ENCODE results near the gene ACOT6. TPM values are rescaled to one million over a fixed set of nuclear protein-coding genes. Genes with fewer than 3 reads are reported as not detected.
"Not testable (repeated sequence)": the region's sequence is repeated elsewhere in the genome, so short reads cannot be mapped to it uniquely, and the experiment has no call there.

ACOT6 gene
- total and polyA plus RNA-seq, 2 donors (not counting 3 experiments of a cell fraction or from before 2014, with no cell fraction given), result not detected

DNA sequence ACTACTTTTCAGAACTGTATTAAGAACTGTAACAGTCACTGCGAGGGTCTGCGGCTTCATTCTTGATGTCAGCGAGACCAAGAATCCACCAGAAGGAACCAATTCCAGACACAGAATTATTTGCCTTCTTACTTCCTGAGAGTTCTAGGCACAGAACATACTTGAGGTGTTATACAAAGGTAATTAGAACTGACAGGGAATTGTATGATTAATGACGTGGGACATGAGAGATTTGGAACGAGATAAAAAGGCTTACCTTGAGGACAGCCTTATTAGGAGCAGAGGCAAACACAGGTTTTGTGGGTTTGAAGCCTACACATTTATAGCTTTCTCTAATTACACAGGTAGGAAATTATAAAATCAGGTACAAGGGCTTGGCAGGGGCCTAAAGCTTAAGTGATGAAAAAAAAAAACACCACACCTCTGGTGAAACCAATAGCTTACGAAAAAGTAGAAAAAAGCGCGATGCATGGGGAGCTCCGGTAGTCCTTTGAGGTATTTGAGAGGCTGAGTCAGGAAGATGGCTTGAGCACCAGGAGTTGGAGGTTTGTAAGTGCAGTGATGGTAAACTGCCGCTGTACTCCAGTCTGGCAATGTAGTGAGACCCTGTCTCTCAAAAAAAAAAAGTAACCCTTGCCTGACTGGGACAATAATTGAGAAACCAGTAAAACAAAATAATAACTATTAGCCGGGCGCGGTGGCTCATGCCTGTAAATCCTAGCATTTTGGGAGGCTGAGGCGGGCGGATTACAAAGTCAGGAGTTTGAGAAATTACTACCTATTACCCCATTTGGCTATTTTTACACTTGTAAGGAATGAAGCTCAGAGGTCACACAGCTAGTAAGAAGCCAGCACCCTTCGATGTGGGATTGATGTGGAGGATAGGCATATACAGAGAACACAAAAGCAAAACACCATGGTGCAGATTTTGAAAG, 44.1 kb upstream of the ACOT6 start:
- DNase-seq (ENCODE audit: low read depth, low spot score) (peak; percentile 4), FAIRE-seq (no peak)
- peak overlapping the region; percentile 69 for H2AFZ ChIP-seq (ENCODE audit: low read depth, low read length)
- H3K79me2 ChIP-seq (ENCODE audit: control insufficient read depth, insufficient read depth, low read length), result peaks cover 6% of the 10 kb centered on the region
- H3K9me3 ChIP-seq (replicated peaks; ENCODE audit: control insufficient read depth, insufficient read depth, low read length), result no peaks in the 10 kb centered on the region
- BruUV-seq (replicated peaks), result no TSS peak
- no peak for TF ChIP-seq EZH2 (IDR thresholded peaks at IDR 0.05; ENCODE audit: borderline replicate concordance, low read depth, low read length, severe bottlenecking)
- TF ChIP-seq, protein P1, sequence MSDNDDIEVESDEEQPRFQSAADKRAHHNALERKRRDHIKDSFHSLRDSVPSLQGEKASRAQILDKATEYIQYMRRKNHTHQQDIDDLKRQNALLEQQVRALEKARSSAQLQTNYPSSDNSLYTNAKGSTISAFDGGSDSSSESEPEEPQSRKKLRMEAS (IDR thresholded peaks at IDR 0.05; ENCODE audit: insufficient read depth, insufficient read length), result no peak
- TF ChIP-seq, protein P2, sequence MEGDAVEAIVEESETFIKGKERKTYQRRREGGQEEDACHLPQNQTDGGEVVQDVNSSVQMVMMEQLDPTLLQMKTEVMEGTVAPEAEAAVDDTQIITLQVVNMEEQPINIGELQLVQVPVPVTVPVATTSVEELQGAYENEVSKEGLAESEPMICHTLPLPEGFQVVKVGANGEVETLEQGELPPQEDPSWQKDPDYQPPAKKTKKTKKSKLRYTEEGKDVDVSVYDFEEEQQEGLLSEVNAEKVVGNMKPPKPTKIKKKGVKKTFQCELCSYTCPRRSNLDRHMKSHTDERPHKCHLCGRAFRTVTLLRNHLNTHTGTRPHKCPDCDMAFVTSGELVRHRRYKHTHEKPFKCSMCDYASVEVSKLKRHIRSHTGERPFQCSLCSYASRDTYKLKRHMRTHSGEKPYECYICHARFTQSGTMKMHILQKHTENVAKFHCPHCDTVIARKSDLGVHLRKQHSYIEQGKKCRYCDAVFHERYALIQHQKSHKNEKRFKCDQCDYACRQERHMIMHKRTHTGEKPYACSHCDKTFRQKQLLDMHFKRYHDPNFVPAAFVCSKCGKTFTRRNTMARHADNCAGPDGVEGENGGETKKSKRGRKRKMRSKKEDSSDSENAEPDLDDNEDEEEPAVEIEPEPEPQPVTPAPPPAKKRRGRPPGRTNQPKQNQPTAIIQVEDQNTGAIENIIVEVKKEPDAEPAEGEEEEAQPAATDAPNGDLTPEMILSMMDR (IDR thresholded peaks at IDR 0.05; ENCODE audit: extremely low read depth in 1 of 2, insufficient read depth in 1 of 2, low read depth in 1 of 2, low read length in 2 of 2), result no peak
- no peak for TF ChIP-seq JUN (IDR thresholded peaks at IDR 0.05; ENCODE audit: borderline replicate concordance, insufficient read depth, insufficient read length, low read depth)
- no peaks in the 10 kb centered on the region for H3K27me3 ChIP-seq (ENCODE audit: control insufficient read depth in 2 of 2, insufficient read depth in 2 of 2, low read length in 2 of 2)
- peak overlapping the region in 1 of 3 experiments; percentile 54 for H3K4me3 ChIP-seq (replicated peaks in 1 of 3; ENCODE audit: insufficient read depth in 1 of 3, low read depth in 1 of 3, low read length in 3 of 3)
- POLR2A ChIA-PET, result interaction anchor here (0.7 kb wide), 1 partner anchor 44 kb away, joined by 3 read pairs; the partner anchor contains the start of gene ACOT6
- CTCF ChIA-PET, result interaction anchor here (0.6 to 3.2 kb wide), 11 partner anchors 29 to 396 kb away, joined by 3 to 58 read pairs (median 5); partner anchors contain the start of gene ACOT6
- no peaks in the 10 kb centered on the region for H4K20me1 ChIP-seq (replicated peaks; ENCODE audit: control insufficient read depth, extremely low read depth, insufficient read depth, low read length)
- no peaks in the 10 kb centered on the region for H3K9me1 ChIP-seq (replicated peaks; ENCODE audit: control insufficient read depth, extremely low read depth, insufficient read depth, low read length)
- peak overlapping the region; percentile 78 for H3K4me2 ChIP-seq (ENCODE audit: insufficient read depth, low read length)
- no peaks in the 10 kb centered on the region for H3K36me3 ChIP-seq (ENCODE audit: control insufficient read depth in 2 of 2, extremely low read depth in 1 of 2, insufficient read depth in 2 of 2, low read length in 2 of 2)
- peaks cover 19% of the 10 kb centered on the region for H3K4me1 ChIP-seq (ENCODE audit: control insufficient read depth, extremely low read depth, insufficient read depth, low read length)
- intact Hi-C loops (cut with micrococcal nuclease) (no loop called here), dilution Hi-C loops (cut with MboI; ENCODE audit: extremely low pct_ligation_motif_present, low sequenced_read_pairs) (no loop called here)
- H3K27ac ChIP-seq (ENCODE audit: insufficient read depth, low read depth, low read length), result peak overlapping the region; percentile 95
- H3K9ac ChIP-seq (replicated peaks; ENCODE audit: extremely low read depth, insufficient read depth, low read length), result peak overlapping the region; percentile 61

DNA sequence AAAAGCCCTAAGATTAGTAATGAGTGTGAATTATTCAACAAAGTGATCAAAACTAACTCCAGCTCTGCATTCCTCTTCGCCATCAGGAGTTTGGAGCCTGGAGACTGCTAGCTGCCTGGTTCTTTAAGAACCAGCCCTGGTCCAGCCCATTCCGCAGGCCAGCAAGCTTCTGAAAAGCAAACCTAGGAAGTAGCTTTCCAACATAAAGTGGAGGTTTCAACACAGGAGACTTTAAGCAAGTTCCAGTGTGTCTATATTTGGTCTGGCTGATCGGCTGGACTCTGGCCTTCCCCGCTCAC, 43.5 kb upstream of the ACOT6 start:
- CTCF ChIA-PET, result interaction anchor here (0.6 to 3.2 kb wide), 10 partner anchors 30 to 396 kb away, joined by 3 to 58 read pairs (median 5); partner anchors contain the start of gene ACOT6
- intact Hi-C loops (cut with micrococcal nuclease); H3K9me1 ChIP-seq (replicated peaks; ENCODE audit: control insufficient read depth, extremely low read depth, insufficient read depth, low read length); H3K79me2 ChIP-seq (ENCODE audit: control insufficient read depth, insufficient read depth, low read length); dilution Hi-C loops (cut with MboI; ENCODE audit: extremely low pct_ligation_motif_present, low sequenced_read_pairs); DNase-seq (ENCODE audit: low read depth, low spot score); H3K9me3 ChIP-seq (replicated peaks; ENCODE audit: control insufficient read depth, insufficient read depth, low read length); H4K20me1 ChIP-seq (replicated peaks; ENCODE audit: control insufficient read depth, extremely low read depth, insufficient read depth, low read length); H3K36me3 ChIP-seq (ENCODE audit: control insufficient read depth in 2 of 2, extremely low read depth in 1 of 2, insufficient read depth in 2 of 2, low read length in 2 of 2); H3K27me3 ChIP-seq (ENCODE audit: control insufficient read depth in 2 of 2, insufficient read depth in 2 of 2, low read length in 2 of 2); FAIRE-seq: not testable (repeated sequence)
- peak overlapping the region; percentile 69 for H2AFZ ChIP-seq (ENCODE audit: low read depth, low read length)
- peak overlapping the region; percentile 78 for H3K4me2 ChIP-seq (ENCODE audit: insufficient read depth, low read length)
- BruUV-seq (replicated peaks), result TSS peak; percentile 52
- peaks cover 19% of the 10 kb centered on the region for H3K4me1 ChIP-seq (ENCODE audit: control insufficient read depth, extremely low read depth, insufficient read depth, low read length)
- H3K9ac ChIP-seq (replicated peaks; ENCODE audit: extremely low read depth, insufficient read depth, low read length), result peak overlapping the region; percentile 61
- H3K4me3 ChIP-seq (replicated peaks in 1 of 3; ENCODE audit: insufficient read depth in 1 of 3, low read depth in 1 of 3, low read length in 3 of 3), result peak overlapping the region in 2 of 3 experiments; percentile 37 to 54
- H3K27ac ChIP-seq (ENCODE audit: insufficient read depth, low read depth, low read length), result peak overlapping the region; percentile 95
- POLR2A ChIA-PET, result interaction anchor here (0.7 kb wide), 1 partner anchor 44 kb away, joined by 3 read pairs; the partner anchor contains the start of gene ACOT6

All from endothelial cell of umbilical vein (primary cell).